B cell (primary cell): Measurements from ENCODE around the gene MYL11. TPM values are rescaled to one million over a fixed set of nuclear protein-coding genes. Genes with fewer than 3 reads are reported as not detected.

ENCODE experiments used
- ATAC-seq: fragments of 200-7000 bp; cut with Tn5 transposase; one replicate; pipeline ENCODE4 v1.10.0; 2021; ENCODE audit warnings: low read depth, mild to moderate bottlenecking, moderate number of reproducible peaks, moderate library complexity
- CTCF ChIA-PET: fragments of 350-600 bp; sonication (Branson Sonifier 250); formaldehyde crosslinking; loops from one replicate; lab custom pipeline; 2021; ENCODE audit warnings: antibody characterized with exemption, inconsistent platforms; lab: Charles Lee
- POLR2A ChIA-PET: fragments of 350-600 bp; sonication (Branson Sonifier 250); formaldehyde crosslinking; loops from one replicate; lab custom pipeline; 2021; ENCODE audit warnings: antibody characterized with exemption; lab: Charles Lee
- DNase-seq: peaks from one replicate; pipeline ENCODE4 v3.0.0; 2013
- H2AFZ ChIP-seq: 2 replicates; pipeline ENCODE4 v1.6.1; 2012; ENCODE audit warnings: mild to moderate bottlenecking, low read depth, low read length; ENCODE audit not compliant: insufficient read depth, poor library complexity, severe bottlenecking
- H3K27ac ChIP-seq, 2 donors: 1 replicate in 1 of 2; 2 replicates in 1 of 2; pipeline ENCODE4 v1.5.1; 2012 to 2013; ENCODE audit warnings: low read length in 2 of 2, mild to moderate bottlenecking in 2 of 2, moderate library complexity in 1 of 2
- H3K27me3 ChIP-seq, 4 experiments: fragments of 200-600 bp in 1 of 4; sonication (generic) in 1 of 4; replicated peaks in 1 of 4; 1 replicate in 2 of 4; 2 replicates in 2 of 4; pipeline versions ENCODE4 v1.6.1 to v1.7.0; 2013 to 2016; ENCODE audit warnings: low read length in 3 of 4, mild to moderate bottlenecking in 2 of 4, mixed read lengths in 1 of 4, moderate library complexity in 1 of 4; ENCODE audit not compliant: insufficient read depth in 4 of 4, control insufficient read depth in 3 of 4; ENCODE audit errors: control extremely low read depth in 1 of 4
- H3K36me3 ChIP-seq, 2 experiments: replicated peaks in 1 of 2; 1 replicate in 1 of 2; 2 replicates in 1 of 2; pipeline versions ENCODE4 v1.6.1 to v1.7.1; 2013; ENCODE audit warnings: low read length in 1 of 2; ENCODE audit not compliant: insufficient read depth in 2 of 2, control insufficient read depth in 1 of 2; ENCODE audit errors: control extremely low read depth in 1 of 2, extremely low read depth in 1 of 2
- H3K4me1 ChIP-seq, 2 donors: fragments of 200-600 bp in 1 of 2; sonication (generic) in 1 of 2; 1 replicate in 1 of 2; 2 replicates in 1 of 2; pipeline versions ENCODE4 v1.5.1 to v1.6.1; 2013 to 2017; ENCODE audit warnings: low read length in 2 of 2; ENCODE audit not compliant: control insufficient read depth in 2 of 2, insufficient read depth in 2 of 2
- H3K4me2 ChIP-seq: replicated peaks from 2 replicates; pipeline ENCODE3; 2012; ENCODE audit warnings: mild to moderate bottlenecking, low read depth, low read length; ENCODE audit not compliant: poor library complexity, severe bottlenecking
- H3K4me3 ChIP-seq, 5 experiments: fragments of 200-600 bp in 1 of 5; sonication (generic) in 1 of 5; 1 replicate in 3 of 5; 2 replicates in 2 of 5; pipeline versions ENCODE4 v1.5.1 to v1.7.0; 2011 to 2016; ENCODE audit warnings: low read length in 4 of 5, mild to moderate bottlenecking in 4 of 5, low read depth in 2 of 5, control low read depth in 1 of 5, moderate library complexity in 1 of 5; ENCODE audit not compliant: insufficient read depth in 1 of 5; ENCODE audit errors: control extremely low read depth in 1 of 5, extremely low read depth in 1 of 5
- H3K79me2 ChIP-seq: fragments of 200-600 bp; sonication (generic); one replicate; pipeline ENCODE4 v1.6.0; 2016; ENCODE audit warnings: low read length; ENCODE audit not compliant: control insufficient read depth, insufficient read depth
- H3K9ac ChIP-seq: fragments of 200-600 bp; sonication (generic); 2 replicates; pipeline ENCODE4 v1.6.1; 2017; ENCODE audit warnings: mild to moderate bottlenecking, low read length, moderate library complexity
- H3K9me3 ChIP-seq, 3 donors: one replicate each; pipeline versions ENCODE4 v1.6.1 to v1.7.1; 2013; ENCODE audit warnings: low read length in 2 of 3; ENCODE audit not compliant: control insufficient read depth in 2 of 3, insufficient read depth in 1 of 3; ENCODE audit errors: control extremely low read depth in 1 of 3
- H4K20me1 ChIP-seq: 2 replicates; pipeline ENCODE4 v1.6.0; 2012; ENCODE audit warnings: mild to moderate bottlenecking, low read length; ENCODE audit not compliant: insufficient read depth, control insufficient read depth, poor library complexity, severe bottlenecking
- H3K27ac Mint-ChIP-seq: one replicate; pipeline ENCODE4 v1.8.0; 2021; ENCODE audit warnings: mixed read lengths
- H3K27me3 Mint-ChIP-seq: one replicate; pipeline ENCODE4 v1.8.0; 2021; ENCODE audit warnings: mixed read lengths
- H3K4me1 Mint-ChIP-seq: one replicate; pipeline ENCODE4 v1.8.0; 2021; ENCODE audit warnings: mixed read lengths
- H3K4me3 Mint-ChIP-seq: one replicate; pipeline ENCODE4 v1.8.0; 2021; ENCODE audit warnings: mixed read lengths
- H3K9me3 Mint-ChIP-seq: one replicate; pipeline ENCODE4 v1.8.0; 2022; ENCODE audit warnings: mixed read lengths; ENCODE audit not compliant: insufficient read depth
- EZH2 ChIP-seq: IDR thresholded peaks from 2 replicates; pipeline ENCODE4 v1.6.1; 2012; ENCODE audit warnings: borderline replicate concordance, low read depth, mild to moderate bottlenecking, moderate library complexity, low read length; ENCODE audit not compliant: insufficient read depth, poor library complexity, severe bottlenecking
- WGBS: methylation state at CpG from one replicate; pipeline ENCODE4 v1.1.5; 2013; ENCODE audit warnings: missing lambda C conversion rate; ENCODE audit not compliant: insufficient coverage; 5-methylcytosine and 5-hydroxymethylcytosine counted together
- intact Hi-C: fragments of 100-400 bp; cut with micrococcal nuclease; formaldehyde crosslinking; loops from one replicate; pipeline ENCODE4 v1.10.0; 2022
- polyA plus RNA-seq: library from polyadenylated mRNA; depleted of rRNA; stranded (reverse); fragments of >200 nt; gene quantifications from 2 replicates; pipeline ENCODE4 v1.2.3, GENCODE V29; 2012
- total RNA-seq, 2 donors: library from RNA; stranded (reverse); fragments of 120-200 nt in 1 of 2; gene quantifications; 1 replicate in 1 of 2; 2 replicates in 1 of 2; pipeline versions ENCODE4 v1.2.3 to v1.2.4, GENCODE V29; 2013 to 2022
- TF ChIP-seq, protein P1 (sequence below): fragments of 200-600 bp; IDR thresholded peaks from one replicate; pipeline ENCODE4 v1.8.0; 2022; ENCODE audit warnings: antibody characterized with exemption, mild to moderate bottlenecking

MYL11 gene
- total and polyA plus RNA-seq, 2 donors (not counting 1 experiment from before 2014, with no cell fraction given) = 3.6 TPM; not detected in 1

DNA sequence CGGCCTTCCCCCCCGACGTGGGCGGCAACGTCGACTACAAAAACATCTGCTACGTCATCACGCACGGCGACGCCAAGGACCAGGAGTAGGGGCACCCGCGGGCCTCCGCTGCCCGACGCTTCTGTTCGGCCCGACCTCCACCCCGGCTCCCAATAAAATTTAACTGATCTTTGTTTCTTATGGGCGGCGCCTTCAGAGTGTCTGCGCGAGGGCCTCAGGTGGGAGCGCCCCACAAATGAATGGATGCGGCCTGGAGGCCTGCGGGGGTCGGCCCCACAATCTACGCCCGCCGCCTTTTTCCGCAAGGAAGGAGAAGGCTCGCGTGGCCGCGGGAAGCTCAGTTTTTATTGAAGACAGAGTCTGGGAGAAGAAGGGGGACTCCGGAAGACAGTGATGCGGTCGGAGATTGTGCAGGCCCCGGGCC lies 3.2 kb downstream of the MYL11 start:
- ChIA-PET CTCF (interaction anchor here (0.6 to 2.0 kb wide), 6 partner anchors 17 to 251 kb away, joined by 3 to 9 read pairs (median 4); partner anchors contain the start of genes ZNF48 and ZNF771), POLR2A (interaction anchor here (0.6 to 3.0 kb wide), 12 partner anchors 18 to 1854 kb away, joined by 3 to 11 read pairs (median 6); partner anchors contain the start of genes CORO1A, ZNF48 and ZNF771)
- H3K27ac ChIP-seq = peak overlapping the region; percentile 97 to 100
- Mint-ChIP-seq H3K9me3 (no peaks in the 10 kb centered on the region), H3K4me3 (peak overlapping the region; percentile 94), H3K27me3 (no peaks in the 10 kb centered on the region), H3K4me1 (peaks cover 49% of the 10 kb centered on the region), H3K27ac (peak overlapping the region; percentile 100)
- DNase-seq = peak; percentile 94
- no peaks in the 10 kb centered on the region for H3K27me3 ChIP-seq
- peaks cover 42% of the 10 kb centered on the region for H3K79me2 ChIP-seq
- WGBS = under 1% methylated on average over 39 of the region's 39 CpGs
- peak overlapping the region; percentile 99 for H3K9ac ChIP-seq
- H2AFZ ChIP-seq = peak overlapping the region; percentile 75
- TF ChIP-seq, protein P1, sequence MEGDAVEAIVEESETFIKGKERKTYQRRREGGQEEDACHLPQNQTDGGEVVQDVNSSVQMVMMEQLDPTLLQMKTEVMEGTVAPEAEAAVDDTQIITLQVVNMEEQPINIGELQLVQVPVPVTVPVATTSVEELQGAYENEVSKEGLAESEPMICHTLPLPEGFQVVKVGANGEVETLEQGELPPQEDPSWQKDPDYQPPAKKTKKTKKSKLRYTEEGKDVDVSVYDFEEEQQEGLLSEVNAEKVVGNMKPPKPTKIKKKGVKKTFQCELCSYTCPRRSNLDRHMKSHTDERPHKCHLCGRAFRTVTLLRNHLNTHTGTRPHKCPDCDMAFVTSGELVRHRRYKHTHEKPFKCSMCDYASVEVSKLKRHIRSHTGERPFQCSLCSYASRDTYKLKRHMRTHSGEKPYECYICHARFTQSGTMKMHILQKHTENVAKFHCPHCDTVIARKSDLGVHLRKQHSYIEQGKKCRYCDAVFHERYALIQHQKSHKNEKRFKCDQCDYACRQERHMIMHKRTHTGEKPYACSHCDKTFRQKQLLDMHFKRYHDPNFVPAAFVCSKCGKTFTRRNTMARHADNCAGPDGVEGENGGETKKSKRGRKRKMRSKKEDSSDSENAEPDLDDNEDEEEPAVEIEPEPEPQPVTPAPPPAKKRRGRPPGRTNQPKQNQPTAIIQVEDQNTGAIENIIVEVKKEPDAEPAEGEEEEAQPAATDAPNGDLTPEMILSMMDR = no peak
- TF ChIP-seq EZH2 = no peak
- no peaks in the 10 kb centered on the region for H4K20me1 ChIP-seq
- H3K4me3 ChIP-seq = peak overlapping the region; percentile 6 to 87 (median 68)
- H3K4me1 ChIP-seq = peaks cover 27 to 57% of the 10 kb centered on the region in 2 donors
- peak; percentile 44 for ATAC-seq
- peaks cover 0 to 2% (median 0%) of the 10 kb centered on the region in 3 donors for H3K9me3 ChIP-seq
- intact Hi-C loops = loop anchor here (1.0 to 10.0 kb wide), 11 partner anchors 8 to 1453 kb away; partner anchors contain the start of genes ALDOA, CD2BP2, FBRS and ITGAL
- peak overlapping the region; percentile 100 for H3K4me2 ChIP-seq
- peaks cover 0 to 2% of the 10 kb centered on the region in 2 experiments for H3K36me3 ChIP-seq
